ENCODE data around the gene HSPE1.
"Not testable (repeated sequence)": the region's sequence is repeated elsewhere in the genome, so short reads cannot be mapped to it uniquely, and the experiment has no call there.

DNA sequence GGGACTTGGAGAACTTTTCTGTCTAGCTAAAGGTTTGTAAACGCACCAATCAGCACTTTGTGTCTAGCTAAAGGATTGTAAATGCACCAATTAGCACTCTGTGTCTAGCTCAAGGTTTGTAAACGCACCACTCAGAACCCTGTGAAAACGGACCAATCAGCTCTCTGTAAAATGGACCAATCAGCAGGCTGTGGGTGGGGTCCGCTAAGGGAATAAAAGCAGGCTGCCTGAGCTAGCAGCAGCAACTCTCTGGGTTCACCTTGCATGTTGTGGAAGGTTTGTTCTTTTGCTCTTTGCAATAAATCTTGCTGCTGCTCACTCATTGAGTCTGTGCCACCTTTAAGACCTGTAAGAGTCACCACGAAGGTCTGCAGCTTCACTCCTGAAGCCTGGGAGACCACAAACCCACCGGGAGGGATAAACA lies 49.2 kb upstream of the HSPE1 start:
- TF ChIP-seq, protein P1, sequence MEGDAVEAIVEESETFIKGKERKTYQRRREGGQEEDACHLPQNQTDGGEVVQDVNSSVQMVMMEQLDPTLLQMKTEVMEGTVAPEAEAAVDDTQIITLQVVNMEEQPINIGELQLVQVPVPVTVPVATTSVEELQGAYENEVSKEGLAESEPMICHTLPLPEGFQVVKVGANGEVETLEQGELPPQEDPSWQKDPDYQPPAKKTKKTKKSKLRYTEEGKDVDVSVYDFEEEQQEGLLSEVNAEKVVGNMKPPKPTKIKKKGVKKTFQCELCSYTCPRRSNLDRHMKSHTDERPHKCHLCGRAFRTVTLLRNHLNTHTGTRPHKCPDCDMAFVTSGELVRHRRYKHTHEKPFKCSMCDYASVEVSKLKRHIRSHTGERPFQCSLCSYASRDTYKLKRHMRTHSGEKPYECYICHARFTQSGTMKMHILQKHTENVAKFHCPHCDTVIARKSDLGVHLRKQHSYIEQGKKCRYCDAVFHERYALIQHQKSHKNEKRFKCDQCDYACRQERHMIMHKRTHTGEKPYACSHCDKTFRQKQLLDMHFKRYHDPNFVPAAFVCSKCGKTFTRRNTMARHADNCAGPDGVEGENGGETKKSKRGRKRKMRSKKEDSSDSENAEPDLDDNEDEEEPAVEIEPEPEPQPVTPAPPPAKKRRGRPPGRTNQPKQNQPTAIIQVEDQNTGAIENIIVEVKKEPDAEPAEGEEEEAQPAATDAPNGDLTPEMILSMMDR (IDR thresholded peaks at IDR 0.05): not testable (repeated sequence)
- not testable (repeated sequence) for TF ChIP-seq POLR2A (IDR thresholded peaks at IDR 0.05)

All from tibial nerve (tissue), 3 donors.